ENCODE results near the gene ORC3. TPM values are rescaled to one million over a fixed set of nuclear protein-coding genes. Genes with fewer than 3 reads are reported as not detected.

ORC3 gene
- total RNA-seq, 1 donor from 2014 or later: 27.7 TPM

DNA sequence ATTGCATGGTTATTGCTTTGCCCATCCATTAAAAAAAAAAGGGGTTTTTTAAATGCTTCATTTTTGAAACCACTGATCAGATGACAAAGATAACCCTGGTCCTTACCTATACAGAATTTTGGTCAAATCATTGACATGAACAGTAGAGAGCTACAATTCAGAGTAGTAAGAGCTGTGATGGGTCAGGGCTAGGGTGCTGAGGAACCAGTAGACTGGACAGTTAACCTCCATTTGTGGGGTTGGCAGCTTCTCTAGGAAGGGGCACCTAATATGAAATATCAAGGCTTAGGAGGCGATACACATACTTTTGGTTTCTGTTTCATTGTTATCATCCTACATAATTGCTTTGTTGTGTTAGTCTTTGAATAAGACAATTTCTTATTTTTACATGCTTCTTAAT is 55.1 kb downstream of the ORC3 start:
- POLR2A ChIA-PET: no interaction called here
- no peak for DNase-seq
- TF ChIP-seq, protein P1, sequence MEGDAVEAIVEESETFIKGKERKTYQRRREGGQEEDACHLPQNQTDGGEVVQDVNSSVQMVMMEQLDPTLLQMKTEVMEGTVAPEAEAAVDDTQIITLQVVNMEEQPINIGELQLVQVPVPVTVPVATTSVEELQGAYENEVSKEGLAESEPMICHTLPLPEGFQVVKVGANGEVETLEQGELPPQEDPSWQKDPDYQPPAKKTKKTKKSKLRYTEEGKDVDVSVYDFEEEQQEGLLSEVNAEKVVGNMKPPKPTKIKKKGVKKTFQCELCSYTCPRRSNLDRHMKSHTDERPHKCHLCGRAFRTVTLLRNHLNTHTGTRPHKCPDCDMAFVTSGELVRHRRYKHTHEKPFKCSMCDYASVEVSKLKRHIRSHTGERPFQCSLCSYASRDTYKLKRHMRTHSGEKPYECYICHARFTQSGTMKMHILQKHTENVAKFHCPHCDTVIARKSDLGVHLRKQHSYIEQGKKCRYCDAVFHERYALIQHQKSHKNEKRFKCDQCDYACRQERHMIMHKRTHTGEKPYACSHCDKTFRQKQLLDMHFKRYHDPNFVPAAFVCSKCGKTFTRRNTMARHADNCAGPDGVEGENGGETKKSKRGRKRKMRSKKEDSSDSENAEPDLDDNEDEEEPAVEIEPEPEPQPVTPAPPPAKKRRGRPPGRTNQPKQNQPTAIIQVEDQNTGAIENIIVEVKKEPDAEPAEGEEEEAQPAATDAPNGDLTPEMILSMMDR (IDR thresholded peaks at IDR 0.05): no peak
- Mint-ChIP-seq H3K27ac (no peak overlapping the region), H3K4me1 (peaks cover 8% of the 10 kb centered on the region), H3K9me3 (no peaks in the 10 kb centered on the region), H3K27me3 (no peaks in the 10 kb centered on the region), H3K4me3 (peak overlapping the region; percentile 44), H3K36me3 (ENCODE audit: low read depth) (peaks cover 30% of the 10 kb centered on the region)
- CTCF ChIA-PET: no interaction called here
- intact Hi-C loops (cut with micrococcal nuclease): no loop called here
- no peak for ATAC-seq (ENCODE audit: low read depth)

DNA sequence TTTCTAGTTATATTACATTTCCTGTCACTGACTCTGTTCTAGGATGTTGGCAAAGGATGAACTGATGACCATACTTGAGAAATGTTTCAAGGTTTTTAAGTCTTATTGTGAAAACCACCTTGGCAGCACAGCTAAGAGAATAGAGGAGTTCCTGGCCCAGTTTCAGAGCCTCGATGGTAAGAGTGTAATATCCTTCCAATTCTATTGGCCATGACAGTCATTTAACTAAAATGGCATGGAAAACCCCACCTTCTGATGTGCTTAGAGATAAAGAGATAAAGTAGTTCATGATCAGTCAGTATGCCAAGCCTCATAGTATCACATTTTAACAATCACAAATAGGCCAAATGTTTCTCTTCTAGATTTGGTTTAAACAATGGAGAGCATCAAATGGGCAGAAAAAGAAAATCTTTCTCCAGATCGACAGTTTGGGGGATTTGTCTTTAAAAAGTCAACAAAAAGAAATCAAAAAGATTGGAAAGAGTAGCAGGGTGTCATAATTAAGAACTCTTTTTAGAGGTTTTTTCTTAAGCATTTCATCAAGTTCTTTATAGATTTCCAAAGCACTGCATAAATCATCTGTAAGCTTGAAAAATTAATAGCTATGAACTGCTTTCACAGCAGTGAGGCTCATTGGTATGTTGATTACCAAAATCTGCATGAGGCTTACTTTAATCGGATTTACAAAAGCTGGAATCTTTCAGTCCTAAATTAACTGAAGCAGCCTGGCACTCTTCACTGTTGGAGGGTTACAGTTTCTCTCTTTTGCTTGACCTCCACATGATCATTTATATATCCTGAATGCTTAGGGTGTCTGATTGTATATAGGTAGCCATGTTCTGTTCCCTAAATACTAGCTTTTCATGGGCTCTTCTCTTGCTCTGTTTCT is 63.4 kb downstream of the ORC3 start:
- TF ChIP-seq, protein P1 (IDR thresholded peaks at IDR 0.05): no peak
- no peak for ATAC-seq (ENCODE audit: low read depth)
- POLR2A ChIA-PET: no interaction called here
- no peak for DNase-seq
- Mint-ChIP-seq H3K36me3 (ENCODE audit: low read depth) (peaks cover 63% of the 10 kb centered on the region), H3K27me3 (no peaks in the 10 kb centered on the region), H3K4me1 (peaks cover 13% of the 10 kb centered on the region), H3K27ac (no peak overlapping the region), H3K9me3 (no peaks in the 10 kb centered on the region), H3K4me3 (no peak overlapping the region)
- CTCF ChIA-PET: no interaction called here
- intact Hi-C loops (cut with micrococcal nuclease): no loop called here

DNA sequence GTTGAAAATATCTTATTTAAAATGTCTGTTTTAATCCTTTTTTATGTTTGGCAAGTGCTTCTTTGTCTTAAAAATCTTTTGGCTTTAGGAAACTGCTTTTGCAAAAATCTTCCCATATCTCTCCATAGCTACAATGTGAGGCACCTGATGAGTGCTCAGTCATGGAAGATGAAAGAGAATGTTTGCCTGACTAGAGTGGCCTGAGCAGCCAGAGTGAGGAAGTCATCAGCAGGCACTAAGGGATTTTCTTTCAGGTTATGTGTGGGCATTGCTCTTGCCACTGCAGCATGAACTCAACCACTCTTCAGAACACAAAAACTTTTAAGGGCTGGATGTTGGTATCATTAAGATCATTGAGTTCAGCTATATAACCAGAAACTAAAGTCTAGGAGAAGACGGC is 64.2 kb downstream of the ORC3 start:
- intact Hi-C loops (cut with micrococcal nuclease): no loop called here
- CTCF ChIA-PET: no interaction called here
- no peak overlapping the region for H3K27ac Mint-ChIP-seq

DNA sequence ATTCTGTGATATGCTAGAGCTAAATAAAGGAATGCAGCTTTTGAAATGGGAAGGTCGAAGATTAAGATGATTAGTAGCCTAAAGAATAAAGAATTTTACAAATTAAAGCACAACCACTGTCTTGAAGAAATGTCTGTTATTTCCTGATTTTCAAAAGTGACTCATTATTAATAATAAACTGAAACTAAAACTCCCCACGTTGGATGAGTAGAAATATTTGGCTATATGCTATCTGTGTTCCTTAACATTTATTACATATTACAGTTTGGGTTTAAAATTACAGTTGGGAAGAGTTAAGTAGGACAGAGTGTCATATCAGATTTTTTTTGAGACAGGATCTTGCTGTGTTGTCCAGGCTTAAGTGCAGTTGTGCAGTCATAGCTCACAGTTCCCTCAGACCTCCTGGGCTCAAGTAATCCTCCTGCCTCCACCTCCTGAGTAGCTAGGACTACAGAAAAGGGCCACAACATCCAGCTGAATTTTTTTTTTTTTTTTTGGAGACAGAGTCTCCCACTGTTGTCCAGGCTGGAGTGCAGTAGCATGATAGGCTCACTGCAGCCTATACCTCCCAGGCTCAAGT is 65.0 kb downstream of the ORC3 start:
- DNase-seq: no peak
- Mint-ChIP-seq H3K27me3 (no peaks in the 10 kb centered on the region), H3K27ac (no peak overlapping the region), H3K4me1 (peaks cover 13% of the 10 kb centered on the region), H3K4me3 (no peak overlapping the region), H3K36me3 (ENCODE audit: low read depth) (peaks cover 60% of the 10 kb centered on the region), H3K9me3 (no peaks in the 10 kb centered on the region)
- ChIA-PET POLR2A (no interaction called here), CTCF (no interaction called here)
- no peak for ATAC-seq (ENCODE audit: low read depth)
- intact Hi-C loops (cut with micrococcal nuclease): no loop called here
- TF ChIP-seq, protein P1 (IDR thresholded peaks at IDR 0.05): no peak

More for the DNA sequence above, 64.2 kb downstream of the ORC3 start:
- peaks cover 58% of the 10 kb centered on the region for H3K36me3 Mint-ChIP-seq (ENCODE audit: low read depth)
- TF ChIP-seq, protein P1 (IDR thresholded peaks at IDR 0.05): no peak
- no peak for ATAC-seq (ENCODE audit: low read depth)
- no peak overlapping the region for H3K4me3 Mint-ChIP-seq
- H3K4me1 Mint-ChIP-seq: peaks cover 13% of the 10 kb centered on the region
- no peaks in the 10 kb centered on the region for H3K9me3 Mint-ChIP-seq
- DNase-seq: no peak
- POLR2A ChIA-PET: no interaction called here
- no peaks in the 10 kb centered on the region for H3K27me3 Mint-ChIP-seq

DNA sequence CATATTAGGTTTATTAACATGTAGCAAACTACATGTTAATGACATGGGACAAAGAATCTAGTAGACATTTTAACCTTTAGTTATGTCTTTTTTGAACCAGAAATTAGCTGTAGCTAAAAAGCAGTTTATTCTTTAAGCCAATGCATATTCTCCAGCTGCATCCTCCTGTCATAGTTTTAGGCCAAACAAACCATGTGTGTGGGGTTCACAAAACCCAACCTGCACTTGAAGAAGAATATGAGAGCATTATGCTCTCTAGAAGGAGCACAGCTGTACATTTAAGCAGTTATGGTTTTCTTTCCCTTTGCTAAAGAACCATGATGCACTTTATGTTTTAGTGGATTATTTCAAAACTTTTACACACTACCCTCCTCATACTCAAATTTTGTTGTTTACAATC is 65.9 kb downstream of the ORC3 start:
- ChIA-PET CTCF (no interaction called here), POLR2A (no interaction called here)
- intact Hi-C loops (cut with micrococcal nuclease): no loop called here
- Mint-ChIP-seq H3K36me3 (ENCODE audit: low read depth) (peaks cover 61% of the 10 kb centered on the region), H3K4me1 (peaks cover 13% of the 10 kb centered on the region), H3K27me3 (no peaks in the 10 kb centered on the region), H3K4me3 (no peak overlapping the region), H3K27ac (no peak overlapping the region), H3K9me3 (no peaks in the 10 kb centered on the region)
- TF ChIP-seq, protein P1 (IDR thresholded peaks at IDR 0.05): no peak
- ATAC-seq (ENCODE audit: low read depth) (no peak), DNase-seq (no peak)
